Activated naive CD4-positive, alpha-beta T cell treated with Interleukin-2 at 50 U/mL for 16 hours (primary cell): ENCODE data around the gene RPS13.
"Not testable (repeated sequence)": the region's sequence is repeated elsewhere in the genome, so short reads cannot be mapped to it uniquely, and the experiment has no call there.

ENCODE experiments used
- DNase-seq: peaks from one replicate; pipeline ENCODE4 v3.0.0-alpha.2; 2020

The RPS13 gene

GRCh38 chr11:17077520-17078401 lies at the start of gene RPS13:
Gene RPS13, minus strand, starts transcription at chr11:17077667. Its CDS starts 26 bp downstream, at chr11:17077641.
- DNase-seq, result peak; percentile 95

GRCh38 chr11:17121981-17122380 lies 44.5 kb upstream of the RPS13 start:
- no peak for DNase-seq

- DNase-seq, result no peak
Observed at GRCh38 chr11:17117262-17117661, 39.8 kb upstream of the RPS13 start.

GRCh38 chr11:17116117-17116516 lies 38.6 kb upstream of the RPS13 start:
- DNase-seq, result no peak

- not testable (repeated sequence) for DNase-seq
Observed at GRCh38 chr11:17107745-17108144, 30.3 kb upstream of the RPS13 start.

- not testable (repeated sequence) for DNase-seq
Observed at GRCh38 chr11:17105404-17106040, 28.1 kb upstream of the RPS13 start.

- DNase-seq, result no peak
Observed at GRCh38 chr11:17102462-17102861, 25.0 kb upstream of the RPS13 start.

GRCh38 chr11:17098658-17099057 lies 21.2 kb upstream of the RPS13 start:
- no peak for DNase-seq

GRCh38 chr11:17098038-17098437 lies 20.6 kb upstream of the RPS13 start:
- DNase-seq, result no peak

GRCh38 chr11:17085976-17086375 lies 8.5 kb upstream of the RPS13 start:
- DNase-seq, result not testable (repeated sequence)

GRCh38 chr11:17077240-17077519 lies 287 bp downstream of the RPS13 start:
- no peak for DNase-seq

GRCh38 chr11:17076517-17077239 lies 789 bp downstream of the RPS13 start:
- peak; percentile 10 for DNase-seq

- DNase-seq, result no peak
Observed at GRCh38 chr11:17075506-17075905, 2.0 kb downstream of the RPS13 start.

GRCh38 chr11:17073370-17074027 lies 4.0 kb downstream of the RPS13 start:
- DNase-seq, result no peak

- no peak for DNase-seq
Observed at GRCh38 chr11:17067417-17067816, 10.1 kb downstream of the RPS13 start.

GRCh38 chr11:17066691-17067090 lies 10.8 kb downstream of the RPS13 start:
- DNase-seq, result no peak

- DNase-seq, result peak; percentile 62
Observed at GRCh38 chr11:17063171-17064002, 14.1 kb downstream of the RPS13 start.

GRCh38 chr11:17051146-17051545 lies 26.3 kb downstream of the RPS13 start:
- not testable (repeated sequence) for DNase-seq

- DNase-seq, result not testable (repeated sequence)
Observed at GRCh38 chr11:17048491-17048890, 29.0 kb downstream of the RPS13 start.

- DNase-seq, result no peak
Observed at GRCh38 chr11:17046690-17047089, 30.8 kb downstream of the RPS13 start.

GRCh38 chr11:17036666-17037658 lies 40.5 kb downstream of the RPS13 start:
- no peak for DNase-seq
